Measurements from ENCODE around the gene SURF4. TPM values are rescaled to one million over a fixed set of nuclear protein-coding genes. Genes with fewer than 3 reads are reported as not detected.

SURF4 gene
- total and polyA plus RNA-seq, 2 donors (not counting 3 experiments of a cell fraction or from before 2014, with no cell fraction given), result 216 to 358 TPM

GRCh38 chr9:133371261-133371711 lies 4.6 kb downstream of the SURF4 start:
- Histone ChIP-seq H3K36me3 (ENCODE audit: control insufficient read depth in 2 of 2, extremely low read depth in 1 of 2, insufficient read depth in 2 of 2, low read length in 2 of 2) (peaks cover 7 to 39% of the 10 kb centered on the region in 2 experiments), H3K9ac (replicated peaks; ENCODE audit: extremely low read depth, insufficient read depth, low read length) (no peak overlapping the region), H3K9me1 (replicated peaks; ENCODE audit: control insufficient read depth, extremely low read depth, insufficient read depth, low read length) (no peaks in the 10 kb centered on the region), H4K20me1 (replicated peaks; ENCODE audit: control insufficient read depth, extremely low read depth, insufficient read depth, low read length) (peaks cover 2% of the 10 kb centered on the region), H3K9me3 (replicated peaks; ENCODE audit: control insufficient read depth, insufficient read depth, low read length) (no peaks in the 10 kb centered on the region), H3K4me3 (replicated peaks in 1 of 3; ENCODE audit: insufficient read depth in 1 of 3, low read depth in 1 of 3, low read length in 3 of 3) (no peak overlapping the region), H3K27ac (ENCODE audit: insufficient read depth, low read depth, low read length) (no peak overlapping the region), H3K79me2 (ENCODE audit: control insufficient read depth, insufficient read depth, low read length) (peaks cover 95% of the 10 kb centered on the region), H3K4me2 (ENCODE audit: insufficient read depth, low read length) (no peak overlapping the region), H3K4me1 (ENCODE audit: control insufficient read depth, extremely low read depth, insufficient read depth, low read length) (peaks cover 20% of the 10 kb centered on the region), H2AFZ (ENCODE audit: low read depth, low read length) (no peak overlapping the region), H3K27me3 (ENCODE audit: control insufficient read depth in 2 of 2, insufficient read depth in 2 of 2, low read length in 2 of 2) (no peaks in the 10 kb centered on the region)
- no peak for DNase-seq (ENCODE audit: low read depth, low spot score)
- CTCF ChIA-PET, result interaction anchor here (1.1 kb wide), 1 partner anchor 16 kb away, joined by 5 read pairs; no protein-coding TSS in a partner anchor
- BruUV-seq (replicated peaks), result no TSS peak
- dilution Hi-C loops (cut with MboI; ENCODE audit: extremely low pct_ligation_motif_present, low sequenced_read_pairs) (no loop called here), intact Hi-C loops (cut with micrococcal nuclease) (no loop called here)
- POLR2A ChIA-PET, result interaction anchor here (1.0 kb wide), 1 partner anchor 23 kb away, joined by 4 read pairs; the partner anchor contains the start of genes MED22 and RPL7A
- TF ChIP-seq MAX (IDR thresholded peaks at IDR 0.05; ENCODE audit: insufficient read depth, insufficient read length) (no peak), FOS (IDR thresholded peaks at IDR 0.05; ENCODE audit: borderline replicate concordance, insufficient read depth, low read length) (no peak), POLR2A (IDR thresholded peaks at IDR 0.05; ENCODE audit: low read depth, low read length) (no peak), EZH2 (IDR thresholded peaks at IDR 0.05; ENCODE audit: borderline replicate concordance, low read depth, low read length, severe bottlenecking) (no peak)
- no peak for FAIRE-seq

GRCh38 chr9:133370685-133371084 lies 5.2 kb downstream of the SURF4 start:
- TF ChIP-seq MAX (IDR thresholded peaks at IDR 0.05; ENCODE audit: insufficient read depth, insufficient read length), result no peak
- TF ChIP-seq EZH2 (IDR thresholded peaks at IDR 0.05; ENCODE audit: borderline replicate concordance, low read depth, low read length, severe bottlenecking), result no peak
- TF ChIP-seq JUN (IDR thresholded peaks at IDR 0.05; ENCODE audit: borderline replicate concordance, insufficient read depth, insufficient read length, low read depth), result no peak
- no peak for TF ChIP-seq POLR2AphosphoS5 (IDR thresholded peaks at IDR 0.05; ENCODE audit: insufficient read depth, low read depth, low read length)
- no peak for TF ChIP-seq FOS (IDR thresholded peaks at IDR 0.05; ENCODE audit: borderline replicate concordance, insufficient read depth, low read length)
- TF ChIP-seq POLR2A (IDR thresholded peaks at IDR 0.05; ENCODE audit: low read depth, low read length), result no peak
- no peak for TF ChIP-seq MYC (IDR thresholded peaks at IDR 0.05; ENCODE audit: low read depth, low read length)
- TF ChIP-seq CTCF (IDR thresholded peaks at IDR 0.05; ENCODE audit: extremely low read depth in 1 of 2, insufficient read depth in 1 of 2, low read depth in 1 of 2, low read length in 2 of 2), result no peak
- no peak for TF ChIP-seq GATA2 (IDR thresholded peaks at IDR 0.05; ENCODE audit: insufficient read depth, insufficient read length, low read depth, low read length)
- Histone ChIP-seq H3K36me3 (ENCODE audit: control insufficient read depth in 2 of 2, extremely low read depth in 1 of 2, insufficient read depth in 2 of 2, low read length in 2 of 2) (peaks cover 11 to 44% of the 10 kb centered on the region in 2 experiments), H3K79me2 (ENCODE audit: control insufficient read depth, insufficient read depth, low read length) (peaks cover 100% of the 10 kb centered on the region), H3K9me3 (replicated peaks; ENCODE audit: control insufficient read depth, insufficient read depth, low read length) (no peaks in the 10 kb centered on the region), H3K4me3 (replicated peaks in 1 of 3; ENCODE audit: insufficient read depth in 1 of 3, low read depth in 1 of 3, low read length in 3 of 3) (no peak overlapping the region), H3K9me1 (replicated peaks; ENCODE audit: control insufficient read depth, extremely low read depth, insufficient read depth, low read length) (no peaks in the 10 kb centered on the region), H4K20me1 (replicated peaks; ENCODE audit: control insufficient read depth, extremely low read depth, insufficient read depth, low read length) (peaks cover 2% of the 10 kb centered on the region), H3K9ac (replicated peaks; ENCODE audit: extremely low read depth, insufficient read depth, low read length) (no peak overlapping the region), H3K27me3 (ENCODE audit: control insufficient read depth in 2 of 2, insufficient read depth in 2 of 2, low read length in 2 of 2) (no peaks in the 10 kb centered on the region), H2AFZ (ENCODE audit: low read depth, low read length) (no peak overlapping the region), H3K4me1 (ENCODE audit: control insufficient read depth, extremely low read depth, insufficient read depth, low read length) (peaks cover 20% of the 10 kb centered on the region), H3K4me2 (ENCODE audit: insufficient read depth, low read length) (no peak overlapping the region), H3K27ac (ENCODE audit: insufficient read depth, low read depth, low read length) (no peak overlapping the region)
- CTCF ChIA-PET, result no interaction called here
- FAIRE-seq, result no peak
- intact Hi-C loops (cut with micrococcal nuclease), result no loop called here
- BruUV-seq (replicated peaks), result no TSS peak
- dilution Hi-C loops (cut with MboI; ENCODE audit: extremely low pct_ligation_motif_present, low sequenced_read_pairs), result no loop called here
- DNase-seq (ENCODE audit: low read depth, low spot score), result no peak
- POLR2A ChIA-PET, result interaction anchor here (1.0 kb wide), 1 partner anchor 23 kb away, joined by 4 read pairs; the partner anchor contains the start of genes MED22 and RPL7A

Measured in endothelial cell of umbilical vein (primary cell).